Measurements from ENCODE around the gene MAP2K5. TPM values are rescaled to one million over a fixed set of nuclear protein-coding genes. Genes with fewer than 3 reads are reported as not detected.

MAP2K5 gene
- total and polyA plus RNA-seq, 2 experiments from 2014 or later, result 6.8 to 13.6 TPM

- Histone ChIP-seq H3K4me1 (ENCODE audit: low read depth) (no peaks in the 10 kb centered on the region), H3K27ac (no peak overlapping the region), H3K4me3 (no peak overlapping the region), H3K9me3 (ENCODE audit: low read depth) (no peaks in the 10 kb centered on the region), H3K36me3 (no peaks in the 10 kb centered on the region), H3K27me3 (no peaks in the 10 kb centered on the region)
- TF ChIP-seq CTCF (IDR thresholded peaks at IDR 0.05; ENCODE audit: low read depth, low read length), result no peak
- DNase-seq (ENCODE audit: low read depth in 1 of 2, low spot score in 1 of 2), result no peak
These were observed 309.9 kb downstream of the MAP2K5 start for GRCh38 chr15:67852418-67852817.

GRCh38 chr15:67853454-67853853 lies 311.0 kb downstream of the MAP2K5 start:
- Histone ChIP-seq H3K27ac (no peak overlapping the region), H3K36me3 (no peaks in the 10 kb centered on the region), H3K27me3 (no peaks in the 10 kb centered on the region), H3K4me1 (ENCODE audit: low read depth) (no peaks in the 10 kb centered on the region), H3K9me3 (ENCODE audit: low read depth) (no peaks in the 10 kb centered on the region), H3K4me3 (no peak overlapping the region)
- no peak for DNase-seq (ENCODE audit: low read depth in 1 of 2, low spot score in 1 of 2)
- no peak for TF ChIP-seq CTCF (IDR thresholded peaks at IDR 0.05; ENCODE audit: low read depth, low read length)

GRCh38 chr15:67854358-67854757 lies 311.9 kb downstream of the MAP2K5 start:
- no peaks in the 10 kb centered on the region for H3K36me3 ChIP-seq
- no peak for TF ChIP-seq CTCF (IDR thresholded peaks at IDR 0.05; ENCODE audit: low read depth, low read length)
- no peak overlapping the region for H3K27ac ChIP-seq
- no peak for DNase-seq (ENCODE audit: low read depth in 1 of 2, low spot score in 1 of 2)
- H3K4me1 ChIP-seq (ENCODE audit: low read depth), result no peaks in the 10 kb centered on the region
- no peak overlapping the region for H3K4me3 ChIP-seq
- no peaks in the 10 kb centered on the region for H3K27me3 ChIP-seq
- H3K9me3 ChIP-seq (ENCODE audit: low read depth), result no peaks in the 10 kb centered on the region

GRCh38 chr15:67855842-67856241 lies 313.3 kb downstream of the MAP2K5 start:
- Histone ChIP-seq H3K36me3 (no peaks in the 10 kb centered on the region), H3K9me3 (ENCODE audit: low read depth) (no peaks in the 10 kb centered on the region), H3K27me3 (no peaks in the 10 kb centered on the region), H3K27ac (no peak overlapping the region), H3K4me1 (ENCODE audit: low read depth) (no peaks in the 10 kb centered on the region), H3K4me3 (no peak overlapping the region)
- no peak for DNase-seq (ENCODE audit: low read depth in 1 of 2, low spot score in 1 of 2)
- no peak for TF ChIP-seq CTCF (IDR thresholded peaks at IDR 0.05; ENCODE audit: low read depth, low read length)

Other genes with a start within 250 kb of the MAP2K5 start
- gene C15orf61, start 21.6 kb upstream of the MAP2K5 start, total RNA-seq, result 5.1 and 6.8 TPM in 2 replicates
- gene C15orf61, start 21.6 kb upstream of the MAP2K5 start, polyA plus RNA-seq, result 7.2 and 9.1 TPM in 2 replicates

Measured in cardiac muscle cell (in vitro differentiated cells and primary cell).